GM13976 (cell line): ENCODE measurements around the gene FIGNL1.

Experiments used
- DNase-seq: peaks from one replicate; pipeline ENCODE4 v3.0.0; 2012; ENCODE audit warnings: low spot score
- CTCF ChIP-seq: IDR thresholded peaks from 2 replicates; pipeline ENCODE4 v1.5.1; 2012; ENCODE audit warnings: borderline replicate concordance, mild to moderate bottlenecking; ENCODE audit not compliant: insufficient read depth; ENCODE audit errors: extremely low read depth, missing control alignments, control extremely low read depth
- in situ Hi-C: fragments of 300-500 bp; cut with MboI; formaldehyde crosslinking; loops from one replicate; pipeline ENCODE4 v1.12.0; 2022; ENCODE audit warnings: low sequenced_read_pairs, mixed read lengths, inconsistent platforms; ENCODE audit not compliant: unreplicated experiment

Gene FIGNL1

GRCh38 chr7:50473531-50473930 lies 23.4 kb upstream of the FIGNL1 start:
- DNase-seq: no peak
- in situ Hi-C loops: loop anchor here (25.0 kb wide), 2 partner anchors 189 to 689 kb away; no protein-coding TSS in a partner anchor
- TF ChIP-seq CTCF: no peak

- no peak for TF ChIP-seq CTCF
- DNase-seq: no peak
- in situ Hi-C loops: loop anchor here (25.0 kb wide), 2 partner anchors 190 to 690 kb away; no protein-coding TSS in a partner anchor
Measured at GRCh38 chr7:50472427-50472826, 22.3 kb upstream of the FIGNL1 start.

GRCh38 chr7:50471970-50472369 lies 21.8 kb upstream of the FIGNL1 start:
- no peak for DNase-seq
- in situ Hi-C loops: loop anchor here (25.0 kb wide), 2 partner anchors 190 to 690 kb away; no protein-coding TSS in a partner anchor
- TF ChIP-seq CTCF: no peak

- in situ Hi-C loops: loop anchor here (25.0 kb wide), 2 partner anchors 192 to 692 kb away; no protein-coding TSS in a partner anchor
- no peak for TF ChIP-seq CTCF
- no peak for DNase-seq
Measured at GRCh38 chr7:50470250-50471163, 20.4 kb upstream of the FIGNL1 start.

GRCh38 chr7:50469181-50469580 lies 19.0 kb upstream of the FIGNL1 start:
- DNase-seq: no peak
- no peak for TF ChIP-seq CTCF
- in situ Hi-C loops: loop anchor here (25.0 kb wide), 2 partner anchors 193 to 693 kb away; no protein-coding TSS in a partner anchor

GRCh38 chr7:50467817-50468610 lies 17.9 kb upstream of the FIGNL1 start:
- in situ Hi-C loops: loop anchor here (25.0 kb wide), 2 partner anchors 194 to 694 kb away; no protein-coding TSS in a partner anchor
- DNase-seq: peak; percentile 87
- peak; percentile 83 for TF ChIP-seq CTCF
